KOPT-K1 (cell line): ENCODE data around the gene FAM83G.
"Not testable (repeated sequence)": the region's sequence is repeated elsewhere in the genome, so short reads cannot be mapped to it uniquely, and the experiment has no call there.

Experiments used
- H3K27ac ChIP-seq: fragments of 200-600 bp; sonication (generic); 2 replicates; pipeline ENCODE4 v1.5.1; 2016; ENCODE audit warnings: antibody characterized with exemption, mild to moderate bottlenecking, low read depth, low read length; ENCODE audit not compliant: poor library complexity, severe bottlenecking
- H3K36me3 ChIP-seq: fragments of 200-600 bp; sonication (generic); 2 replicates; pipeline ENCODE4 v1.5.1; 2017; ENCODE audit warnings: antibody characterized with exemption, mild to moderate bottlenecking, low read length, moderate library complexity; ENCODE audit not compliant: insufficient read depth
- H3K9me3 ChIP-seq: fragments of 200-600 bp; sonication (generic); 2 replicates; pipeline ENCODE4 v1.5.1; 2017; ENCODE audit warnings: antibody characterized with exemption, low read length, mild to moderate bottlenecking; ENCODE audit not compliant: insufficient read depth, poor library complexity, severe bottlenecking

FAM83G gene

GRCh38 chr17:18950944-18951905, 53.3 kb downstream of the FAM83G start:
- no peaks in the 10 kb centered on the region for H3K9me3 ChIP-seq
- H3K36me3 ChIP-seq: no peaks in the 10 kb centered on the region
- no peak overlapping the region for H3K27ac ChIP-seq

GRCh38 chr17:18950346-18950745, 54.2 kb downstream of the FAM83G start:
- Histone ChIP-seq H3K36me3 (no peaks in the 10 kb centered on the region), H3K27ac (no peak overlapping the region), H3K9me3 (no peaks in the 10 kb centered on the region)

DNA sequence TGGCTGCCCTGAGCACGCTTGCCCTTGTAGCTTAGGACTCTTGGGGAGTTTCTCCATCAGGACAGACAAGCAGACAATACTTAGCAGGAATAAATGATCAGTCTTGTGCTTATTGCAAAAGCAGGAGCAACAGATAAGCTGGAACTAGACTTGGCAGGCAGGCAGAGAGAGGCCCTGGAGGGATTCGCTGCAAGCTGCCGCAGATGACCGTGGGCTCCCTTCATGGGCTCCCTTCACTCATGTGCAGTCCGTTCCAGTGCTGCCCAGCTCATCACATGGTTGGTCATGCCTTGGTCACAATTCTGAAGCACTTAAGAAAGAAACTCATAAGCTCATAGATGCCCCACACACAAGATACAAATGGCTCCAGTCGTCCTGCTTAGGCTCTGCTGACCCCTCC, 55.0 kb downstream of the FAM83G start:
- no peaks in the 10 kb centered on the region for H3K9me3 ChIP-seq
- no peaks in the 10 kb centered on the region for H3K36me3 ChIP-seq
- no peak overlapping the region for H3K27ac ChIP-seq

DNA sequence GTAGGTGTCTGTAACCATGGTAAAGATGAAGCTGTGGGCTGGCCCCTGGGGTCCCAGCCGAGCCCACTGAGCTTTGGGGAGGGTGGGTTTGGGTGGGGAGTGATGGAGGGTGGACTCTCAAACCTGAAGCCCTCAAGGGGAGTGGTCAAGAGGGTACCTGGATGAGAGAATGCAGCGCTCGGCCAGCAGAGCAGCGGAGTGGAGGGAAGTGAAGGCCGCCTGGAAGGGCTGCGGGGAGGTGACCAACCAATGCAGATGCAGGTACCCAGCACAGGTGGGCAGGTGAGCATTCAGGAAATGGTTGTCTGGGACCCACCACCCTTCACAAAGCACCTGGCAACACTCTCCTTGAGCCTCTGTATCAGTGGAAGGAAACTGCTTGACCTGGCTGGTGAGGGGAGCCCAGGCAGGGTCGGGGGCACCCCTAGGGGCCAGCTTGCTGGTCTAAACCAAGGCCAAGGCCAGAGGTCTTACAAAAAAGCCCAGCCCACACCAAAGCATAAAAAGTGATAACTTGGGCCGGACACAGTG, 56.0 kb downstream of the FAM83G start:
- Histone ChIP-seq H3K36me3 (no peaks in the 10 kb centered on the region), H3K9me3 (no peaks in the 10 kb centered on the region), H3K27ac (no peak overlapping the region)

- Histone ChIP-seq H3K27ac (no peak overlapping the region), H3K9me3 (no peaks in the 10 kb centered on the region), H3K36me3 (no peaks in the 10 kb centered on the region)
Measured at GRCh38 chr17:18947866-18948265, 56.7 kb downstream of the FAM83G start.

DNA sequence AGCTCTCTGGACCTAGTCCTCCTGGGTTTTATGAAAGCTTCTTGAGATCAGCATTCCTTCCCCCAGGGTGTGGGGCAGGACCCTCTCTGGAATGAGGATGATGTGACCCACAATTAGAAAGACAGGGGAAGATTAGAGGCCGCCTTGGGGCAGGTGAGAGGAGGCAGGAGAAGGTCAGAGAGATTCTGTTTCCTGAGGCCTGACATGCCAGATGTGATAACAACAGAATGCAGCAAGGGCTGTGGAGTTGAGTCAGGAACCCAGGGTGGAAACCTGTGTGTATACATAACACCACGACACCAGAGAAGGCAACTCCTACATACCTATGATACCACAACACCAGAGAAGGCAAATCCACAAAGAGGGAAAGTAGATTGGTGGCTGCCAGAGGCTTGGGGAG, 58.0 kb downstream of the FAM83G start:
- Histone ChIP-seq H3K27ac (no peak overlapping the region), H3K36me3 (no peaks in the 10 kb centered on the region), H3K9me3 (no peaks in the 10 kb centered on the region)

- H3K36me3 ChIP-seq: no peaks in the 10 kb centered on the region
- H3K9me3 ChIP-seq: no peaks in the 10 kb centered on the region
- no peak overlapping the region for H3K27ac ChIP-seq
Measured at GRCh38 chr17:18944646-18945045, 59.9 kb downstream of the FAM83G start.

DNA sequence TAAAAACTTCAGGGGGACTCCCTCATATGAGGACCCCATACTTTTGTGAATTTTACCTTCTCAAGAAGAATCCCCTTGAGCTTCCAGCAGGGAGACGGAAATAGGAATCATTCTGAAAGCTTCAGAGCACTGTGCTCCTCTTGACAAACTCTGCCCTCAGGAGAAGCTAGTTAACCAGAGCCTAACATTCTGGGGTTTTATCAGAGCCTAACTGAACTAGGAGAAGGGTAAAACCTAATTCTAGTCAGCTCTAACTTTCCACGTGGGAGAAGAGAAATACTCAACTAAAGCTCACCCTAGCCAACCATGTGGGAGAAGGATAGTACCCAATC, 65.9 kb downstream of the FAM83G start:
- Histone ChIP-seq H3K9me3 (no peaks in the 10 kb centered on the region), H3K36me3 (no peaks in the 10 kb centered on the region), H3K27ac (no peak overlapping the region)

GRCh38 chr17:18937981-18938691, 66.4 kb downstream of the FAM83G start:
- Histone ChIP-seq H3K36me3 (no peaks in the 10 kb centered on the region), H3K9me3 (no peaks in the 10 kb centered on the region), H3K27ac (no peak overlapping the region)

DNA sequence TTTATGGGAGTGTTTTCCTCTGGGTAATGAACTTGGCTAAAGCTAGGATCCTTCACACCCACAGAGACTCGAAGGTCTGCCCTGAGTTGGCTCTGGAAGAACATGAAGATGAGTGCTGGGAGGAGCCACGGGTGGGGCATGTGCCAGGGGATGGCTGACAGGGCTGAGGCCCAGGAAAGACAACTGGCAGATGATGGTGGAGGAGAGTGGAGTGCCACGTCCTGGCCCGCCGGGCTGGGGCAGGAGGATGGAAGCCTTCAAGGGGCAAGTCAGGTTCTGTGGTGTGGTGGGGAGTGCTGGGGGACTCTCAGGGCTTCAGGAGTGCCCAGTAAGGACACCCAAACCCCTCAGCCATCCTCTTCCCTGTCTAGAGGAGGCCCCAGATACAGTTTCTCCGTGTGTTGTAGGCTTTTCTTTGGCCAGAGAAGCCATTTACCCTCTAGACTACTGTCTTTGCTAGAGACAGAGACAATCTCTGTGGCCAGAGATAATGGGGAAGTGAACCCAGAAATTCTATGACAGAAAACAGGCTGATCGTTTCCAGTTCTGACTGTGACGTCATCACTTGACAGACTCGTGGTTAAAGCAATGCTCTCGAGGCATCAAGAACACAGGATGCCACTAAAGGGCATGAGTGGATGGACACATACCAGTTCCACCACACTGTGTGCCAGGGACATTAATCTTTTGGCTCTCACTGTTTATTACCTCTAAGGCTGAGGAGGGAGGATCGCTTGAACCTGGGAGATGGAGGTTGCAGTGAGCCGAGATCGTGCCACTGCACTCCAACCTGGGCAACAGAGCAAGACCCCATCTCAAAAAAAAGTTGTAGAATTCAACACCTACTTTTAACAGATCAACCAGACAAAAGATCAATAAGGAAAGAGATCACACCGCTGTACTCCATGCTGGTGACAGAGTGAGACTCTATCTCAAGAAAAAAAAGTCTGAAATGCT, 71.2 kb downstream of the FAM83G start:
- peaks cover 34% of the 10 kb centered on the region for H3K36me3 ChIP-seq
- no peak overlapping the region for H3K27ac ChIP-seq
- no peaks in the 10 kb centered on the region for H3K9me3 ChIP-seq

GRCh38 chr17:18932360-18933055, 72.1 kb downstream of the FAM83G start:
- Histone ChIP-seq H3K9me3 (no peaks in the 10 kb centered on the region), H3K36me3 (peaks cover 36% of the 10 kb centered on the region), H3K27ac (no peak overlapping the region)

- Histone ChIP-seq H3K36me3 (peaks cover 66% of the 10 kb centered on the region), H3K27ac (no peak overlapping the region), H3K9me3 (no peaks in the 10 kb centered on the region)
Measured at GRCh38 chr17:18928628-18929125, 75.9 kb downstream of the FAM83G start.

DNA sequence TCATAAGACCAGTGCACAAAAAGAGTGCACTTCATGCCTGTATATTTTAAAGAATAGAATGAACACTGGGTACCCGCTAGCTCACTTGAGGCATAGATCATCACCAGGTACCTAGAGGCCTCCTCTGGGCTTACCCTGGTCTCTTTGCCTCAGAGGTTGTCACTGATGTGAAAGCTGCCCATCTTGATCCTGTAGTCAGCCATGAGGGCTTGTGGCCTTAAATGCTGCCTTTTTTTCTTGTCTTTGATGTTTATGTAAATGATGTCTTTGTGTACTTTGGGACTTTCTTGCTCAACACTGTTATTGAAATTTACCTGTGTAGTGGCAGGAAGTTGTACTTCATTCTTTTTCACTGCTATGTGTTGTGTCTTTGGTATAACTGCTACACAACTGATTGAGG, 79.4 kb downstream of the FAM83G start:
- Histone ChIP-seq H3K27ac (no peak overlapping the region), H3K36me3 (peaks cover 48% of the 10 kb centered on the region), H3K9me3 (no peaks in the 10 kb centered on the region)

DNA sequence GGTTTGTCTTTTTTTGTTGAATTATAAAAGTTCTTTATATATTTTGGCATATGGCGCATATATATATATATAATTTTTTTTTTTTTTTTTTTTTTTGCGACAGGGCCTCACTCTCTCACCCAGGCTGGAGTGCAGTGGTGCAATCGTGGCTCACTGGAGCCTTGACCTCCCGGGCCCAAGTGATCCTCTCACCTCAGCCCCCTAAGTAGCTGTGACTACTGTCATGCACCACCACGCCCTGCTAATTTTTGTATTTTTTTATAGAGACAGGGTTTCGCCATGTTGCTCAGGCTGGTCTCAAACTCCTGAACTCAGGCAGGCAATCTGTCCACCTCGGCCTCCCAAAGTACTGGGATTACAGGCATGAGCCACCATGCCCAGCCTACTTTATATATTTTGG, 82.0 kb downstream of the FAM83G start:
- H3K27ac ChIP-seq, H3K9me3 ChIP-seq: not testable (repeated sequence)
- H3K36me3 ChIP-seq: peaks cover 44% of the 10 kb centered on the region
